Neuronal stem cell (in vitro differentiated cells): ENCODE measurements around the gene IER2.

ENCODE experiments used
- DNase-seq: peaks from one replicate; pipeline ENCODE4 v3.0.0-alpha.2; 2013; ENCODE audit warnings: low spot score
- H2AFZ ChIP-seq: one replicate; pipeline ENCODE4 v1.6.1; 2013; ENCODE audit warnings: mild to moderate bottlenecking, low read length, inconsistent platforms
- H2AK5ac ChIP-seq: 2 replicates; pipeline ENCODE4 v1.6.1; 2013; ENCODE audit warnings: low read depth, mild to moderate bottlenecking, inconsistent platforms, low read length, moderate library complexity, mixed read lengths
- H2BK120ac ChIP-seq: 2 replicates; pipeline ENCODE4 v1.6.1; 2013; ENCODE audit warnings: low read depth, mild to moderate bottlenecking, inconsistent platforms, low read length, moderate library complexity, mixed read lengths
- H2BK12ac ChIP-seq: one replicate; pipeline ENCODE4 v1.6.1; 2013; ENCODE audit warnings: low read length, inconsistent platforms
- H2BK15ac ChIP-seq: 2 replicates; pipeline ENCODE4 v1.6.1; 2013; ENCODE audit warnings: mild to moderate bottlenecking, low read length, inconsistent platforms, mixed read lengths
- H2BK5ac ChIP-seq: one replicate; pipeline ENCODE4 v1.6.1; 2013; ENCODE audit warnings: inconsistent platforms, mild to moderate bottlenecking, low read length, moderate library complexity
- H3K14ac ChIP-seq: one replicate; pipeline ENCODE4 v1.6.1; 2013; ENCODE audit warnings: low read length, inconsistent platforms
- H3K18ac ChIP-seq: 2 replicates; pipeline ENCODE4 v1.6.1; 2013; ENCODE audit warnings: low read length, inconsistent platforms
- H3K23ac ChIP-seq: 2 replicates; pipeline ENCODE4 v1.6.1; 2013; ENCODE audit warnings: low read depth, mild to moderate bottlenecking, mixed read lengths, low read length, inconsistent platforms; ENCODE audit not compliant: poor library complexity
- H3K27ac ChIP-seq: replicated peaks from 3 replicates; pipeline ENCODE4 v1.5.1; 2013; ENCODE audit warnings: low read length, inconsistent platforms
- H3K27me3 ChIP-seq, 3 experiments: 2 replicates each; pipeline ENCODE4 v1.6.1; 2013; ENCODE audit warnings: low read length in 3 of 3, mild to moderate bottlenecking in 2 of 3, inconsistent platforms in 1 of 3, low read depth in 1 of 3, mixed read lengths in 1 of 3, moderate library complexity in 1 of 3; ENCODE audit not compliant: control insufficient read depth in 3 of 3, insufficient read depth in 3 of 3
- H3K36me3 ChIP-seq, 2 donors: replicated peaks in 1 of 2; 2 replicates each; pipeline ENCODE4 v1.6.1; 2013; ENCODE audit warnings: low read length in 2 of 2; ENCODE audit not compliant: control insufficient read depth in 2 of 2, insufficient read depth in 2 of 2
- H3K4ac ChIP-seq: 2 replicates; pipeline ENCODE4 v1.6.1; 2013; ENCODE audit warnings: inconsistent platforms, mild to moderate bottlenecking, low read length, moderate library complexity
- H3K4me1 ChIP-seq, 2 donors: 1 replicate in 1 of 2; 2 replicates in 1 of 2; pipeline ENCODE4 v1.6.1; 2013; ENCODE audit warnings: low read length in 2 of 2, low read depth in 1 of 2; ENCODE audit not compliant: control insufficient read depth in 2 of 2, insufficient read depth in 1 of 2
- H3K4me2 ChIP-seq: one replicate; pipeline ENCODE4 v1.6.1; 2013; ENCODE audit warnings: mild to moderate bottlenecking, low read length, inconsistent platforms; ENCODE audit not compliant: insufficient read depth, poor library complexity, severe bottlenecking
- H3K4me3 ChIP-seq, 2 donors: 2 replicates each; pipeline ENCODE4 v1.5.1; 2013; ENCODE audit warnings: low read length in 2 of 2, mild to moderate bottlenecking in 2 of 2, inconsistent platforms in 1 of 2, moderate library complexity in 1 of 2
- H3K79me1 ChIP-seq: one replicate; pipeline ENCODE4 v1.6.1; 2013; ENCODE audit warnings: low read depth, mild to moderate bottlenecking, inconsistent platforms, low read length, moderate library complexity
- H3K9ac ChIP-seq: one replicate; pipeline ENCODE4 v1.6.1; 2013; ENCODE audit warnings: mild to moderate bottlenecking, low read depth, low read length, inconsistent platforms; ENCODE audit not compliant: poor library complexity
- H3K9me3 ChIP-seq, 2 donors: replicated peaks in 1 of 2; 2 replicates each; pipeline versions ENCODE3 to v1.6.1; 2013; ENCODE audit warnings: low read length in 2 of 2, mild to moderate bottlenecking in 2 of 2, inconsistent platforms in 1 of 2, low read depth in 1 of 2, mixed read lengths in 1 of 2, moderate library complexity in 1 of 2; ENCODE audit not compliant: control insufficient read depth in 2 of 2, insufficient read depth in 1 of 2
- H4K8ac ChIP-seq: one replicate; pipeline ENCODE4 v1.6.1; 2013; ENCODE audit warnings: low read depth, mild to moderate bottlenecking, inconsistent platforms, low read length, moderate library complexity
- H4K91ac ChIP-seq: one replicate; pipeline ENCODE4 v1.6.1; 2013; ENCODE audit warnings: low read length, low read depth, mild to moderate bottlenecking, inconsistent platforms; ENCODE audit not compliant: poor library complexity
- WGBS, 2 donors: extraction: QIAGEN DNeasy Blood & Tissue Kit; methylation state at CpG; one replicate each; pipeline ENCODE4 v1.1.7; 2013; ENCODE audit warnings: missing lambda C conversion rate in 2 of 2, mixed read lengths in 1 of 2; ENCODE audit not compliant: insufficient read length in 2 of 2, insufficient replicate concordance in 1 of 2; ENCODE audit errors: extremely low coverage in 2 of 2; 5-methylcytosine and 5-hydroxymethylcytosine counted together

The IER2 gene

GRCh38 chr19:13152356-13152973, 2.3 kb downstream of the IER2 start:
- H2BK120ac ChIP-seq = no peak overlapping the region
- peaks cover 0 to 13% of the 10 kb centered on the region in 2 donors for H3K36me3 ChIP-seq
- peak overlapping the region; percentile 90 for H3K9ac ChIP-seq
- H2BK5ac ChIP-seq = peak overlapping the region; percentile 98
- H3K27me3 ChIP-seq = no peaks in the 10 kb centered on the region
- peak overlapping the region; percentile 100 for H3K23ac ChIP-seq
- peak overlapping the region; percentile 82 for H3K4me2 ChIP-seq
- H2BK12ac ChIP-seq = peak overlapping the region; percentile 43
- H3K14ac ChIP-seq = no peak overlapping the region
- H4K8ac ChIP-seq = no peak overlapping the region
- H3K27ac ChIP-seq = peak overlapping the region; percentile 98
- H3K9me3 ChIP-seq = no peaks in the 10 kb centered on the region
- peak overlapping the region; percentile 60 for H2BK15ac ChIP-seq
- no CpG with 5 or more reads among the region's 25 CpGs for WGBS, 2 donors
- H3K4ac ChIP-seq = peak overlapping the region; percentile 39
- peak overlapping the region; percentile 7 for H2AK5ac ChIP-seq
- H3K4me1 ChIP-seq = peaks cover 9 to 11% of the 10 kb centered on the region in 2 donors
- DNase-seq = no peak
- peak overlapping the region; percentile 84 to 94 for H3K4me3 ChIP-seq
- H2AFZ ChIP-seq = peak overlapping the region; percentile 85
- H3K18ac ChIP-seq = peak overlapping the region; percentile 92
- no peak overlapping the region for H4K91ac ChIP-seq
- H3K79me1 ChIP-seq = peaks cover 13% of the 10 kb centered on the region

DNA sequence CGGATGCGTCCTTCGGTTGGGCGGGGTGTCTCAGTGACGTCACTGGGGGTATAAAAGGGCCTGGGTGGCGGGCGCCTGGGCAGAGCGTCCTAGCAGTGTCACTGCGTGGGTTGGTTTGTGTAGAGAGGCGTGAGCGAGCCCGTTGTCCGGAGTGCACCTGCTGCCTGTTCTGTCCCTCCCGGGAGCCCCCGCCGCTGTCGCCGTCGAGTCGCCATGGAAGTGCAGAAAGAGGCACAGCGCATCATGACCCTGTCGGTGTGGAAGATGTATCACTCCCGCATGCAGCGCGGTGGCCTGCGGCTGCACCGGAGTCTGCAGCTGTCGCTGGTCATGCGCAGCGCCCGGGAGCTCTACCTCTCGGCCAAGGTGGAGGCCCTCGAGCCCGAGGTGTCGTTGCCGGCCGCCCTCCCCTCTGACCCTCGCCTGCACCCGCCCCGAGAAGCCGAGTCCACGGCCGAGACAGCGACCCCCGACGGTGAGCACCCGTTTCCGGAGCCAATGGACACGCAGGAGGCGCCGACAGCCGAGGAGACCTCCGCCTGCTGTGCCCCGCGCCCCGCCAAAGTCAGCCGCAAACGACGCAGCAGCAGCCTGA, 2.9 kb downstream of the IER2 start:
- H3K4me1 ChIP-seq = peaks cover 9 to 11% of the 10 kb centered on the region in 2 donors
- H2BK120ac ChIP-seq = no peak overlapping the region
- peak overlapping the region; percentile 96 for H2AK5ac ChIP-seq
- no peak overlapping the region for H3K4ac ChIP-seq
- H2AFZ ChIP-seq = no peak overlapping the region
- H3K23ac ChIP-seq = peak overlapping the region; percentile 100
- peak overlapping the region; percentile 98 for H3K18ac ChIP-seq
- peak overlapping the region; percentile 95 for H3K14ac ChIP-seq
- peak overlapping the region; percentile 11 for H3K27ac ChIP-seq
- WGBS, 2 donors = no CpG with 5 or more reads among the region's 59 CpGs
- peak overlapping the region; percentile 98 for H3K9ac ChIP-seq
- peak overlapping the region; percentile 94 for H3K4me2 ChIP-seq
- peak overlapping the region; percentile 71 for H2BK15ac ChIP-seq
- H3K79me1 ChIP-seq = peaks cover 13% of the 10 kb centered on the region
- H2BK12ac ChIP-seq = no peak overlapping the region
- peak overlapping the region; percentile 94 to 99 for H3K4me3 ChIP-seq
- DNase-seq = peak; percentile 98
- H2BK5ac ChIP-seq = peak overlapping the region; percentile 79
- no peak overlapping the region for H4K8ac ChIP-seq
- no peaks in the 10 kb centered on the region for H3K9me3 ChIP-seq
- peaks cover 0 to 13% of the 10 kb centered on the region in 2 donors for H3K36me3 ChIP-seq
- no peak overlapping the region for H4K91ac ChIP-seq
- no peaks in the 10 kb centered on the region for H3K27me3 ChIP-seq

DNA sequence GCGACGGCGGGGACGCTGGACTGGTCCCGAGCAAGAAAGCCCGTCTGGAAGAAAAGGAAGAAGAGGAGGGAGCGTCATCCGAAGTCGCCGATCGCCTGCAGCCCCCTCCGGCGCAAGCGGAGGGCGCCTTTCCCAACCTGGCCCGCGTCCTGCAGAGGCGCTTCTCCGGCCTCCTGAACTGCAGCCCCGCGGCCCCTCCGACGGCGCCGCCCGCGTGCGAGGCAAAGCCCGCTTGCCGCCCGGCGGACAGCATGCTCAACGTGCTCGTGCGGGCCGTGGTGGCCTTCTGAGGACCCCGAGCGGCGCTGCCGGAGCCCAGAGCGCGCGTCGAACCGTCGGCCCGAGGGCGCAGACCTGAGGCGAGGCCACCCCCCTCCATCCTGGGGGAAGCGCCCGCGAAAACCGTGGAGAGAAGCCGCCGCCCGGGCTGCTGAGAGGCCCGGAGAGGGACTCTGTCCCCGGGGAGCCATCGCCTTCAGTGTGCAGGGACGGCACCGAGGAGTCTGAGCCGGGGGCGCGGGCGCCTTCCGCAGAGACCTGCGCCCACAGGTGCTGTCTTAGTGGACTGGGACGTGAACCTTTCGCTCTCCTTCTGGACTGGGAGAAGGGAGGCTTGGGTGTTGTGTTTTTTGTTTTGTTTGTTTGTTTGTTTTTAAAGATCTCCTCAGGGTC, 3.5 kb downstream of the IER2 start:
- H2BK120ac ChIP-seq = no peak overlapping the region
- no CpG with 5 or more reads among the region's 69 CpGs for WGBS, 2 donors
- peak overlapping the region; percentile 71 for H2BK15ac ChIP-seq
- H3K4me1 ChIP-seq = peaks cover 9 to 11% of the 10 kb centered on the region in 2 donors
- H3K18ac ChIP-seq = peak overlapping the region; percentile 98
- H2AK5ac ChIP-seq = peak overlapping the region; percentile 96
- peaks cover 0 to 13% of the 10 kb centered on the region in 2 donors for H3K36me3 ChIP-seq
- H2BK5ac ChIP-seq = peak overlapping the region; percentile 79
- H3K27me3 ChIP-seq = no peaks in the 10 kb centered on the region
- H3K4me2 ChIP-seq = peak overlapping the region; percentile 94
- H3K9ac ChIP-seq = peak overlapping the region; percentile 98
- H3K27ac ChIP-seq = peak overlapping the region; percentile 11
- no peak overlapping the region for H3K4ac ChIP-seq
- peak overlapping the region; percentile 47 for H3K14ac ChIP-seq
- H3K23ac ChIP-seq = peak overlapping the region; percentile 100
- H4K91ac ChIP-seq = no peak overlapping the region
- DNase-seq = peak; percentile 48
- peaks cover 13% of the 10 kb centered on the region for H3K79me1 ChIP-seq
- no peak overlapping the region for H2AFZ ChIP-seq
- no peak overlapping the region for H4K8ac ChIP-seq
- H3K4me3 ChIP-seq = peak overlapping the region; percentile 94 to 99
- H2BK12ac ChIP-seq = no peak overlapping the region
- H3K9me3 ChIP-seq = no peaks in the 10 kb centered on the region
